NT2/D1 (cell line): ENCODE measurements around the gene PSME3.

Source experiments
- YY1 ChIP-seq: IDR thresholded peaks from 2 replicates; pipeline ENCODE4 v1.6.1; 2011; ENCODE audit not compliant: insufficient read length, insufficient read depth
- ZNF274 ChIP-seq: IDR thresholded peaks from 2 replicates; pipeline ENCODE4 v1.6.1; 2011; ENCODE audit warnings: mild to moderate bottlenecking, low read depth, low read length

DNA sequence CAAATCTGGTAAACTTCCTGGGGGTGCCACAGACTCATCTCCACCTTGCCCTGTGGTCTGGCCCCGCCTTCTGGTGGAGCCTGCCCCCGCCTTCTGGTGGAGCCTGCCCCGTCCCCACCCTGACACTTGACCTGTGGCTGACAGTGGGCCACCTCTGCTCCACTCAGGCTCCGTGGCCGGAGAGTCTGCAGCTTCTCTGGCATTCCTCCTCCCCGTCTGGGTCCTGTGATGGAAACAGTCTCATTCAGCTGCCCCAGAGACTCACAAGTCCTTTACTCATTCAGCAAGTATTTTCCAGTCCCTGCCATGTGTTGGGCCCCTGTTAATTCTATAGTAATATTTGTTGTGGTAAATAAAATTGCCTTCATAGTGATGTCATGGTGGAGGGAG is 46.4 kb downstream of the PSME3 start:
- no peak for TF ChIP-seq YY1
- TF ChIP-seq ZNF274, result no peak
